ENCODE data around the gene SCN1B.

DNA sequence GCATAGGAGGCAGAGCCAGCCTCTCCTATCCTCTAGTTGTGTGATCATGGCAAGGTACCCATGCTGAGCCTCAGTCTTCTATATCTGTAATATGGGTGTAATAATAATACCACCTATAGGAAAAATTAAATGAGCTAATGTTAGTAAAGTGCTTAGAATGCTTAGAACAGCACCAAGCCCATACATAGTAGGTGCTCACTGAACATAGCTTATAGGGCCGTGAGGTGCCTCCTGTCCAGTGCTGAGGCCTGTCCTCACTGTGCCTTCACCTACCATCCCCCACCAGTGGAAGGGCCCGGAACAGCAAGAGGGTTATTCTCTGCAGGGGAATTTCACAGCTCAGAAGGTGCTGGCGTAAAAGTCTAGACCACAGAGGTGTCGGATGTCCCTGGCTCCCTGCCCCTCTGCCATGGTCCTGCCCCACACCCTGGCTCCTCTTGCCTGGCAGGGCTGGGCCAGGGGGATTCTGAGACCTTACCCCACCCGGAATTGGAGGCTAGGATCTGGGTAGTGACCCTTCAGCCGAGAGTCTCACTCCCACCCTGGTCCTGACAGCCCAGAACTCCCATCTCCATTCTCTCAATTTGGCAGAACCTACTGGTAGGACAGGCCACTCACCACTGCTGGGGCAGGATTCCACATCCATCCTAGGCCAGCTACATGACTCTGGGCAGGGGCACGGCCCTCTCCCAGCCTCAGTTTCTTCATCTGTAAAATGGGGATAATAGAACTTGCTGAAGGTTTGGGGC is 2.2 kb upstream of the SCN1B start:
- TF ChIP-seq TEAD4 (IDR thresholded peaks at IDR 0.05) (no peak), RAD21 (IDR thresholded peaks at IDR 0.05; ENCODE audit: low read depth) (no peak), NFIC (IDR thresholded peaks at IDR 0.05) (0 out of 2 replicates have a peak, but pooled peaks have one; percentile 13), EP300 (IDR thresholded peaks at IDR 0.05; ENCODE audit: borderline replicate concordance) (no peak), YY1 (IDR thresholded peaks at IDR 0.05; ENCODE audit: low read depth) (no peak), TAF1 (IDR thresholded peaks at IDR 0.05; ENCODE audit: low read depth) (no peak), CEBPB (IDR thresholded peaks at IDR 0.05) (no peak), EGR1 (IDR thresholded peaks at IDR 0.05) (no peak), ZBTB7A (IDR thresholded peaks at IDR 0.05; ENCODE audit: low read depth) (no peak), USF1 (IDR thresholded peaks at IDR 0.05) (no peak), CREB1 (IDR thresholded peaks at IDR 0.05; ENCODE audit: low read depth) (no peak)
- TF ChIP-seq, protein P1, sequence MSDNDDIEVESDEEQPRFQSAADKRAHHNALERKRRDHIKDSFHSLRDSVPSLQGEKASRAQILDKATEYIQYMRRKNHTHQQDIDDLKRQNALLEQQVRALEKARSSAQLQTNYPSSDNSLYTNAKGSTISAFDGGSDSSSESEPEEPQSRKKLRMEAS (IDR thresholded peaks at IDR 0.05): no peak
- TF ChIP-seq, protein P2, sequence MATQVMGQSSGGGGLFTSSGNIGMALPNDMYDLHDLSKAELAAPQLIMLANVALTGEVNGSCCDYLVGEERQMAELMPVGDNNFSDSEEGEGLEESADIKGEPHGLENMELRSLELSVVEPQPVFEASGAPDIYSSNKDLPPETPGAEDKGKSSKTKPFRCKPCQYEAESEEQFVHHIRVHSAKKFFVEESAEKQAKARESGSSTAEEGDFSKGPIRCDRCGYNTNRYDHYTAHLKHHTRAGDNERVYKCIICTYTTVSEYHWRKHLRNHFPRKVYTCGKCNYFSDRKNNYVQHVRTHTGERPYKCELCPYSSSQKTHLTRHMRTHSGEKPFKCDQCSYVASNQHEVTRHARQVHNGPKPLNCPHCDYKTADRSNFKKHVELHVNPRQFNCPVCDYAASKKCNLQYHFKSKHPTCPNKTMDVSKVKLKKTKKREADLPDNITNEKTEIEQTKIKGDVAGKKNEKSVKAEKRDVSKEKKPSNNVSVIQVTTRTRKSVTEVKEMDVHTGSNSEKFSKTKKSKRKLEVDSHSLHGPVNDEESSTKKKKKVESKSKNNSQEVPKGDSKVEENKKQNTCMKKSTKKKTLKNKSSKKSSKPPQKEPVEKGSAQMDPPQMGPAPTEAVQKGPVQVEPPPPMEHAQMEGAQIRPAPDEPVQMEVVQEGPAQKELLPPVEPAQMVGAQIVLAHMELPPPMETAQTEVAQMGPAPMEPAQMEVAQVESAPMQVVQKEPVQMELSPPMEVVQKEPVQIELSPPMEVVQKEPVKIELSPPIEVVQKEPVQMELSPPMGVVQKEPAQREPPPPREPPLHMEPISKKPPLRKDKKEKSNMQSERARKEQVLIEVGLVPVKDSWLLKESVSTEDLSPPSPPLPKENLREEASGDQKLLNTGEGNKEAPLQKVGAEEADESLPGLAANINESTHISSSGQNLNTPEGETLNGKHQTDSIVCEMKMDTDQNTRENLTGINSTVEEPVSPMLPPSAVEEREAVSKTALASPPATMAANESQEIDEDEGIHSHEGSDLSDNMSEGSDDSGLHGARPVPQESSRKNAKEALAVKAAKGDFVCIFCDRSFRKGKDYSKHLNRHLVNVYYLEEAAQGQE (IDR thresholded peaks at IDR 0.05; ENCODE audit: low read depth): no peak

All from Ishikawa (cell line).